ENCODE measurements around the gene TRRAP.

DNA sequence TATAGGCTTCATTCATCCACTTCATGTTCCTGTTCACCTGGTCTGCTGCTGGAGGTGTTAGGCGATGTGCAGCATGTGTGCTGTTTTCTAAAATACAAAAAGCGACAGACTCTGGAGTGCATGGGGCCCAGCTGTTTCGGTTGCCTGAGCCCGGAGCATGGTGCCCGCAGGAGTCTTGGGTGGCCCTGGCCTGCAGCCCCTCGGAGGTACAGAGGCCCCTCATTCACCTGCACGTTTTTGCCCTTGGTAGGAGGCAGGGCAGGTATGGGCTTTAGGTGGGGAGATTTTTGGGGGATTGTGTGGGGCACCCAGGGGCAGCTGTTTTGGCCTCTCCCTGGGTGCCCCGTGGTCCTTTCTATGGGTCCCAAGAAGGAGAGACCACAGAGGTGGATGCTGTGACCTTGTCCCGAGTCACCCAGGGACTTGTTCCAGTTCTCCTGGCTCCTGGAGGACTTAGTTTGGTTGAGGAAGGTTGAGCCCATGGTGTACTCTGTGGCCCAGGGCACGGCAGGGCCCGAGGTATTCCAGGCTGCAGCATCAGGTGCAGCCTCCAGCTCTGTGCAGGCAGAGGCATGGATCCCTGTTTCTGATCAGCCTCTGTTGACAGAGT lies 130.7 kb downstream of the TRRAP start:
- TF ChIP-seq POLR2A (IDR thresholded peaks at IDR 0.05), result no peak
- TF ChIP-seq, protein P1, sequence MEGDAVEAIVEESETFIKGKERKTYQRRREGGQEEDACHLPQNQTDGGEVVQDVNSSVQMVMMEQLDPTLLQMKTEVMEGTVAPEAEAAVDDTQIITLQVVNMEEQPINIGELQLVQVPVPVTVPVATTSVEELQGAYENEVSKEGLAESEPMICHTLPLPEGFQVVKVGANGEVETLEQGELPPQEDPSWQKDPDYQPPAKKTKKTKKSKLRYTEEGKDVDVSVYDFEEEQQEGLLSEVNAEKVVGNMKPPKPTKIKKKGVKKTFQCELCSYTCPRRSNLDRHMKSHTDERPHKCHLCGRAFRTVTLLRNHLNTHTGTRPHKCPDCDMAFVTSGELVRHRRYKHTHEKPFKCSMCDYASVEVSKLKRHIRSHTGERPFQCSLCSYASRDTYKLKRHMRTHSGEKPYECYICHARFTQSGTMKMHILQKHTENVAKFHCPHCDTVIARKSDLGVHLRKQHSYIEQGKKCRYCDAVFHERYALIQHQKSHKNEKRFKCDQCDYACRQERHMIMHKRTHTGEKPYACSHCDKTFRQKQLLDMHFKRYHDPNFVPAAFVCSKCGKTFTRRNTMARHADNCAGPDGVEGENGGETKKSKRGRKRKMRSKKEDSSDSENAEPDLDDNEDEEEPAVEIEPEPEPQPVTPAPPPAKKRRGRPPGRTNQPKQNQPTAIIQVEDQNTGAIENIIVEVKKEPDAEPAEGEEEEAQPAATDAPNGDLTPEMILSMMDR (IDR thresholded peaks at IDR 0.05), result no peak

Data from body of pancreas (tissue), 4 donors.